K562 (cell line): Measurements from ENCODE around the gene TRIO. TPM values are rescaled to one million over a fixed set of nuclear protein-coding genes. Genes with fewer than 3 reads are reported as not detected.

Experiments
- ATF1 ChIP-seq, 2 experiments: fragments of 450-650 bp in 1 of 2; IDR thresholded peaks; 2 replicates each; pipeline ENCODE4 v1.6.1; 2016; ENCODE audit warnings: missing compliant biosample characterization in 1 of 2, missing genetic modification characterization in 1 of 2
- CTCF ChIP-seq, 3 experiments: IDR thresholded peaks in 2 of 3; conservative IDR thresholded peaks in 1 of 3; 2 replicates each; pipeline ENCODE4 v1.5.1; 2011 to 2012; ENCODE audit warnings: low read length in 3 of 3, mild to moderate bottlenecking in 3 of 3, control low read depth in 2 of 3, improper control_type of control experiment in 1 of 3, inconsistent platforms in 1 of 3, low read depth in 1 of 3, mixed read lengths in 1 of 3, moderate library complexity in 1 of 3; ENCODE audit not compliant: insufficient read depth in 2 of 3
- CTCFL ChIP-seq: IDR thresholded peaks from 2 replicates; pipeline ENCODE4 v1.6.1; 2011; ENCODE audit warnings: borderline replicate concordance, low read depth, mild to moderate bottlenecking, moderate library complexity, low read length; ENCODE audit not compliant: insufficient read depth, poor library complexity, severe bottlenecking
- CXXC5 ChIP-seq: fragments of 250-450 bp; sonication (Bioruptor Pico); IDR thresholded peaks from 2 replicates; pipeline ENCODE4 v1.8.0; 2022; ENCODE audit warnings: inconsistent platforms, mild to moderate bottlenecking, moderate library complexity
- DMBX1 ChIP-seq: fragments of 250-450 bp; sonication (Bioruptor Pico); IDR thresholded peaks from 2 replicates; pipeline ENCODE4 v1.8.0; 2022; ENCODE audit warnings: inconsistent platforms, mild to moderate bottlenecking, moderate library complexity, borderline replicate concordance
- E2F3 ChIP-seq: fragments of 250-450 bp; sonication (Bioruptor Pico); IDR thresholded peaks from 2 replicates; pipeline ENCODE4 v1.4.0; 2020; ENCODE audit warnings: mild to moderate bottlenecking
- HDAC6 ChIP-seq: IDR thresholded peaks from 2 replicates; pipeline ENCODE4 v1.6.1; 2012; ENCODE audit warnings: low read depth, mild to moderate bottlenecking, control low read depth, inconsistent platforms, low read length, moderate library complexity
- L3MBTL2 ChIP-seq: fragments of 450-650 bp; IDR thresholded peaks from 2 replicates; pipeline ENCODE4 v1.6.1; 2016; ENCODE audit warnings: mild to moderate bottlenecking, moderate library complexity
- MAZ ChIP-seq, 2 experiments: fragments of 450-650 bp in 1 of 2; sonication (generic) in 1 of 2; formaldehyde crosslinking; IDR thresholded peaks in 1 of 2; conservative IDR thresholded peaks in 1 of 2; 2 replicates each; pipeline versions ENCODE4 v1.4.0 to v1.5.0; 2020; ENCODE audit warnings: mild to moderate bottlenecking in 1 of 2, missing genetic modification reagents in 1 of 2
- NONO ChIP-seq, 2 experiments: fragments of 200-400 bp in 1 of 2; fragments of 450-650 bp in 1 of 2; formaldehyde crosslinking in 1 of 2; IDR thresholded peaks; 2 replicates each; pipeline ENCODE4 v1.6.1; 2017; ENCODE audit warnings: low read depth in 2 of 2, mild to moderate bottlenecking in 2 of 2, moderate library complexity in 2 of 2, low read length in 1 of 2
- PCBP1 ChIP-seq: fragments of 200-400 bp; formaldehyde crosslinking; IDR thresholded peaks from 2 replicates; pipeline ENCODE4 v1.6.1; 2018; ENCODE audit warnings: mild to moderate bottlenecking, low read depth, low read length; ENCODE audit not compliant: poor library complexity, severe bottlenecking
- PRDM10 ChIP-seq: fragments of 450-650 bp; IDR thresholded peaks from 2 replicates; pipeline ENCODE4 v1.6.1; 2018; ENCODE audit not compliant: partially characterized antibody
- SNIP1 ChIP-seq: fragments of 450-650 bp; IDR thresholded peaks from 2 replicates; pipeline ENCODE4 v1.7.1; 2017; ENCODE audit warnings: low read depth, mild to moderate bottlenecking
- ZNF384 ChIP-seq: IDR thresholded peaks from 2 replicates; pipeline ENCODE4 v1.6.1; 2012; ENCODE audit warnings: low read depth, low read length, improper control_type of control experiment
- polyA plus RNA-seq, 8 experiments: library from polyadenylated mRNA; depleted of rRNA in 4 of 8; stranded (reverse) in 5 of 8; unstranded in 3 of 8; fragments of >200 nt; fragmentation: Nextera tagmentation in 2 of 8; fragmentation: Illumina TruSeq in 1 of 8; extraction: Ambion mirVana in 2 of 8; extraction: Trizol in 1 of 8; gene quantifications; 2 replicates each; pipeline versions ENCODE4 v1.2.1 to v1.2.3, GENCODE V29; 2011 to 2014; ENCODE audit warnings: inconsistent platforms in 1 of 8, missing spikeins in 1 of 8
- total RNA-seq, 7 experiments: library from RNA; depleted of rRNA in 6 of 7; stranded (reverse); fragments of >200 nt in 6 of 7; fragmentation: Illumina TruSeq in 2 of 7; extraction: Trizol in 2 of 7; gene quantifications; 2 replicates each; pipeline versions ENCODE4 v1.2.1 to v1.2.3, GENCODE V29; 2011 to 2021; ENCODE audit warnings: low replicate concordance in 1 of 7
- TF ChIP-seq, protein P1 (sequence below), 2 experiments: IDR thresholded peaks; 2 replicates each; pipeline ENCODE4 v1.6.1; 2012; ENCODE audit warnings: improper control_type of control experiment in 2 of 2, low read depth in 2 of 2, low read length in 2 of 2, borderline replicate concordance in 1 of 2

The TRIO gene
- total and polyA plus RNA-seq, 9 of the 15 experiments (the other 6 are each of a cell fraction or from before 2014, with no cell fraction given): 0.24 to 5.0 (median 1.1) TPM

DNA sequence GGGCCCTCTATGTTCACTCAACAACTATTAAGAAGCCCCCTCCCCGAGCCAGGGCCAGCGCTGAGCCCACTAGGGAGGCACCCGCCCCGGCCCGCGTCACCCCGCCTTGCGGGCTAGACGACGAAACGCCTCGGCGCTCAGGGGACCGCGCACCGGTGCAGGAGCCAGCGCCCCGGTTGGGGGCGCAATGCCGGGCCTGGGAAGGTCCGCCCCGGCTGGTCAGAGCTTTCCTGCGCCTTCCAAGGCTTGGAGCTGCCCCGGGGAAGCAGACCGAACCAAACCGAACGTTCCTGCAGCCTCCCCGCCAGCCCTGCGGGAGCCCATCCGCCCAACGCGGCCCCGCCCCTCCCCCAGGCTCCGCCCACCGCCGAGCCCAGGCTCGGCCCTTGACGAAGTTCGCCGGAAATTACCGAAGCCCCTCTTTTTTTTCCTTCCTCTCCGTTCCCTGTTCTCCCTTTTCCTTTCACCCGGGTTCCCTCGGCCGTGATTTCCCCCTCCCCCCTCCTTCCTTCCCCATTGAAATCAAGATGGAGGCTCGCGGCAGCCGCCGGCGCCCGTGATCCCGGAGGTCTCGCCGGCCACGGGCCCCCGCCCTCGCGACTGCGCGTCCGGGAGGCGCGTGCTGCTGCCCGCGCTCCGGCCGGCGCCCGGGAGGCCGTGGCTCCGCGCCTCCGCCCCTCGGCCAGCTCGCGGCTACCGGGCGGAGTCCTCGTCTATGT, at the start of gene TRIO (continued):
- TF ChIP-seq MAZ (CRISPR knock-in tag; conservative IDR thresholded peaks at IDR 0.05 in 1 of 2, IDR thresholded peaks at IDR 0.05 in 1 of 2) (peak; percentile 67 to 78), ATF1 (CRISPR knock-in tag; IDR thresholded peaks at IDR 0.05) (no peak), ATF1 (tag; IDR thresholded peaks at IDR 0.05) (peak; percentile 7; the same call in 1 of the 2 replicates), DMBX1 (CRISPR knock-in tag) (no peak), CTCFL (peak; percentile 90), SNIP1 (peak; percentile 67; the same call in 1 of the 2 replicates), HDAC6 (no peak), CXXC5 (CRISPR knock-in tag) (peak; percentile 85), ZNF384 (peak; percentile 54; the same call in 1 of the 2 replicates), NONO (IDR thresholded peaks at IDR 0.05; ENCODE audit: low read depth in 2 of 2, low read length in 1 of 2) (0 out of 4 replicates have a peak, but pooled peaks of 1 of the 2 experiments have one; percentile 16), CTCF (IDR thresholded peaks at IDR 0.05 in 2 of 3, conservative IDR thresholded peaks at IDR 0.05 in 1 of 3; ENCODE audit: insufficient read depth in 2 of 3, low read depth in 1 of 3, low read length in 3 of 3) (peak; percentile 42 to 67 (median 49); a peak in 5 of 6 replicates), L3MBTL2 (peak; percentile 91), E2F3 (CRISPR knock-in tag) (no peak), PRDM10 (peak; percentile 87), PCBP1 (peak; percentile 42)
- TF ChIP-seq, protein P1, sequence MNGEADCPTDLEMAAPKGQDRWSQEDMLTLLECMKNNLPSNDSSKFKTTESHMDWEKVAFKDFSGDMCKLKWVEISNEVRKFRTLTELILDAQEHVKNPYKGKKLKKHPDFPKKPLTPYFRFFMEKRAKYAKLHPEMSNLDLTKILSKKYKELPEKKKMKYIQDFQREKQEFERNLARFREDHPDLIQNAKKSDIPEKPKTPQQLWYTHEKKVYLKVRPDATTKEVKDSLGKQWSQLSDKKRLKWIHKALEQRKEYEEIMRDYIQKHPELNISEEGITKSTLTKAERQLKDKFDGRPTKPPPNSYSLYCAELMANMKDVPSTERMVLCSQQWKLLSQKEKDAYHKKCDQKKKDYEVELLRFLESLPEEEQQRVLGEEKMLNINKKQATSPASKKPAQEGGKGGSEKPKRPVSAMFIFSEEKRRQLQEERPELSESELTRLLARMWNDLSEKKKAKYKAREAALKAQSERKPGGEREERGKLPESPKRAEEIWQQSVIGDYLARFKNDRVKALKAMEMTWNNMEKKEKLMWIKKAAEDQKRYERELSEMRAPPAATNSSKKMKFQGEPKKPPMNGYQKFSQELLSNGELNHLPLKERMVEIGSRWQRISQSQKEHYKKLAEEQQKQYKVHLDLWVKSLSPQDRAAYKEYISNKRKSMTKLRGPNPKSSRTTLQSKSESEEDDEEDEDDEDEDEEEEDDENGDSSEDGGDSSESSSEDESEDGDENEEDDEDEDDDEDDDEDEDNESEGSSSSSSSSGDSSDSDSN (IDR thresholded peaks at IDR 0.05; ENCODE audit: borderline replicate concordance in 1 of 2, low read depth in 2 of 2, low read length in 2 of 2): 0 out of 4 replicates have a peak, but pooled peaks of 1 of the 2 experiments have one; percentile 30
